SK-N-SH (cell line): ENCODE measurements around the gene ARHGEF7. TPM values are rescaled to one million over a fixed set of nuclear protein-coding genes. Genes with fewer than 3 reads are reported as not detected.
A peak's percentile ranks its signal among the peaks of the same experiment; 100 is the strongest.

Experiments
- CTCF ChIA-PET: fragments of 300-600, 350-600 bp; formaldehyde crosslinking; extraction: SDS; loops from one replicate; lab custom pipeline; 2021; lab: Yijun Ruan, JAX
- POLR2A ChIA-PET: fragments of 350-600 bp; sonication (Branson Sonifier 250); formaldehyde crosslinking; extraction: SDS; loops from one replicate; lab custom pipeline; 2020; ENCODE audit warnings: antibody characterized with exemption, inconsistent platforms; lab: Yijun Ruan, JAX
- DNase-seq: peaks from one replicate; pipeline ENCODE4 v3.0.0; 2012
- H2AFZ ChIP-seq: fragments of 200-600 bp; sonication (generic); 2 replicates; pipeline ENCODE4 v1.8.1; 2016; ENCODE audit warnings: antibody characterized with exemption, mild to moderate bottlenecking, low read depth
- H3F3A ChIP-seq: fragments of 200-600 bp; sonication (generic); replicated peaks from 2 replicates; pipeline ENCODE3; 2016; ENCODE audit warnings: antibody characterized with exemption, mild to moderate bottlenecking; ENCODE audit not compliant: insufficient read depth
- H3K27ac ChIP-seq, 2 experiments: fragments of 200-500 bp in 1 of 2; fragments of 200-600 bp in 1 of 2; sonication (Bioruptor generic) in 1 of 2; sonication (generic), shearing (Covaris generic) in 1 of 2; 2 replicates each; pipeline versions ENCODE4 v1.5.1 to v1.6.1; 2014 to 2016; ENCODE audit warnings: low read depth in 2 of 2, inconsistent platforms in 1 of 2, low read length in 1 of 2, mild to moderate bottlenecking in 1 of 2, mixed read lengths in 1 of 2
- H3K27me3 ChIP-seq: fragments of 200-600 bp; sonication (generic), shearing (Covaris generic); 2 replicates; pipeline ENCODE4 v1.6.1; 2016; ENCODE audit warnings: mixed run types; ENCODE audit not compliant: insufficient read depth
- H3K36me3 ChIP-seq, 2 experiments: fragments of 200-500 bp in 1 of 2; fragments of 200-600 bp in 1 of 2; sonication (Bioruptor generic) in 1 of 2; sonication (generic) in 1 of 2; replicated peaks in 1 of 2; 2 replicates each; pipeline versions ENCODE3 to v1.5.1; 2014 to 2016; ENCODE audit warnings: low read length in 1 of 2, mild to moderate bottlenecking in 1 of 2; ENCODE audit not compliant: insufficient read depth in 2 of 2, control insufficient read depth in 1 of 2
- H3K4me1 ChIP-seq, 2 experiments: fragments of 200-500 bp in 1 of 2; fragments of 200-600 bp in 1 of 2; sonication (Bioruptor generic) in 1 of 2; sonication (generic), shearing (Covaris generic) in 1 of 2; 2 replicates each; pipeline versions ENCODE4 v1.5.1 to v1.6.1; 2014 to 2016; ENCODE audit warnings: low read depth in 1 of 2, low read length in 1 of 2, mixed run types in 1 of 2; ENCODE audit not compliant: insufficient read depth in 2 of 2, control insufficient read depth in 1 of 2
- H3K4me2 ChIP-seq: fragments of 200-600 bp; sonication (generic), shearing (Covaris generic); 2 replicates; pipeline ENCODE4 v1.6.1; 2017; ENCODE audit warnings: mixed run types
- H3K4me3 ChIP-seq, 2 experiments: fragments of 200-500 bp in 1 of 2; fragments of 200-600 bp in 1 of 2; sonication (Bioruptor generic) in 1 of 2; sonication (generic), shearing (Covaris generic) in 1 of 2; 2 replicates each; pipeline versions ENCODE4 v1.5.1 to v1.8.1; 2014 to 2016; ENCODE audit warnings: low read depth in 2 of 2, inconsistent platforms in 1 of 2, low read length in 1 of 2, mild to moderate bottlenecking in 1 of 2, mixed read lengths in 1 of 2, moderate library complexity in 1 of 2
- H3K79me2 ChIP-seq: fragments of 200-600 bp; sonication (generic); 2 replicates; pipeline ENCODE4 v1.8.1; 2017; ENCODE audit warnings: mild to moderate bottlenecking; ENCODE audit not compliant: insufficient read depth
- H3K9ac ChIP-seq: fragments of 200-600 bp; sonication (generic); 2 replicates; pipeline ENCODE4 v1.6.1; 2017; ENCODE audit warnings: mixed run types
- H3K9me2 ChIP-seq: fragments of 200-600 bp; sonication (generic); 2 replicates; pipeline ENCODE4 v1.6.1; 2017; ENCODE audit warnings: mixed run types
- H3K9me3 ChIP-seq: fragments of 200-600 bp; sonication (generic); 2 replicates; pipeline ENCODE4 v1.6.1; 2017; ENCODE audit warnings: mixed run types, mild to moderate bottlenecking, moderate library complexity
- H4K20me1 ChIP-seq: fragments of 200-600 bp; sonication (generic); 2 replicates; pipeline ENCODE4 v1.6.1; 2017; ENCODE audit warnings: mild to moderate bottlenecking, mixed run types; ENCODE audit not compliant: insufficient read depth
- CTCF ChIP-seq: fragments of 200-600 bp; sonication (generic); IDR thresholded peaks from 2 replicates; pipeline ENCODE4 v1.6.1; 2017; ENCODE audit warnings: antibody characterized with exemption, mild to moderate bottlenecking, moderate library complexity
- ELF1 ChIP-seq: IDR thresholded peaks from 2 replicates; pipeline ENCODE4 v1.4.0; 2012
- EP300 ChIP-seq, 2 experiments: IDR thresholded peaks; 2 replicates each; pipeline versions ENCODE4 v1.4.0 to v1.6.1; 2012; ENCODE audit warnings: borderline replicate concordance in 1 of 2, low read depth in 1 of 2, low read length in 1 of 2
- EZH2phosphoT487 ChIP-seq: fragments of 200-600 bp; sonication (generic); IDR thresholded peaks from 2 replicates; pipeline ENCODE4 v1.6.1; 2017; ENCODE audit warnings: low read depth, mixed run types, mild to moderate bottlenecking, antibody characterized with exemption, moderate library complexity, borderline replicate concordance
- FOSL2 ChIP-seq: IDR thresholded peaks from 2 replicates; pipeline ENCODE4 v1.4.0; 2012; ENCODE audit warnings: low read depth, mild to moderate bottlenecking, moderate library complexity, borderline replicate concordance
- FOXJ3 ChIP-seq: sonication (generic); formaldehyde crosslinking; IDR thresholded peaks from 2 replicates; pipeline ENCODE4 v1.5.1; 2020; ENCODE audit warnings: mild to moderate bottlenecking, missing genetic modification reagents
- GATA2 ChIP-seq: sonication (generic); formaldehyde crosslinking; IDR thresholded peaks from 2 replicates; pipeline ENCODE4 v1.5.0; 2020; ENCODE audit warnings: mild to moderate bottlenecking, missing genetic modification reagents
- MXI1 ChIP-seq: IDR thresholded peaks from 2 replicates; pipeline ENCODE4 v1.6.1; 2012; ENCODE audit warnings: mild to moderate bottlenecking, low read depth, low read length, improper control_type of control experiment
- PBX3 ChIP-seq: IDR thresholded peaks from 2 replicates; pipeline ENCODE4; 2012
- RAD21 ChIP-seq: IDR thresholded peaks from 2 replicates; pipeline ENCODE4 v1.6.1; 2012; ENCODE audit warnings: mild to moderate bottlenecking, low read length
- RCOR1 ChIP-seq: fragments of 150-350 bp; IDR thresholded peaks from 2 replicates; pipeline ENCODE4 v1.6.1; 2017; ENCODE audit warnings: antibody characterized with exemption, low read length
- SIN3A ChIP-seq: IDR thresholded peaks from 2 replicates; pipeline ENCODE4 v1.6.1; 2012; ENCODE audit warnings: low read depth, mild to moderate bottlenecking, low read length, moderate library complexity, borderline replicate concordance
- TAF1 ChIP-seq: IDR thresholded peaks from 2 replicates; pipeline ENCODE4 v1.6.1; 2012; ENCODE audit warnings: low read depth, mild to moderate bottlenecking, low read length, moderate library complexity, borderline replicate concordance
- TCF12 ChIP-seq: IDR thresholded peaks from 2 replicates; pipeline ENCODE4 v1.4.0; 2012
- USF1 ChIP-seq: IDR thresholded peaks from 2 replicates; pipeline ENCODE4 v1.4.0; 2012; ENCODE audit warnings: low read depth, borderline replicate concordance
- YY1 ChIP-seq: IDR thresholded peaks from 2 replicates; pipeline ENCODE4 v1.4.0; 2012; ENCODE audit warnings: low read depth, mild to moderate bottlenecking
- WGBS: methylation state at CpG from one replicate; pipeline ENCODE4 v1.1.6; 2017; ENCODE audit warnings: low lambda C conversion rate; 5-methylcytosine and 5-hydroxymethylcytosine counted together
- polyA plus RNA-seq, 3 experiments: library from polyadenylated mRNA; depleted of rRNA; stranded (reverse); fragments of >200 nt; gene quantifications; 2 replicates each; pipeline ENCODE4 v1.2.3, GENCODE V29; 2012
- TF ChIP-seq, protein P1 (sequence below): IDR thresholded peaks from 2 replicates; pipeline ENCODE4 v1.4.0; 2012; ENCODE audit warnings: low read depth, borderline replicate concordance

Gene ARHGEF7
- polyA plus RNA-seq, 1 of the 3 experiments (the other 2 are of a cell fraction) = 21.6 TPM

GRCh38 chr13:111325941-111326620 is 211.0 kb downstream of the ARHGEF7 start:
- Histone ChIP-seq H3K27me3 (peaks cover 72% of the 10 kb centered on the region), H2AFZ (no peak overlapping the region), H4K20me1 (no peaks in the 10 kb centered on the region), H3K4me3 (no peak overlapping the region; a peak in 1 of 4 replicates), H3K9me2 (no peaks in the 10 kb centered on the region), H3K9ac (no peak overlapping the region), H3K27ac (no peak overlapping the region), H3K4me1 (peaks cover 0 to 23% of the 10 kb centered on the region in 2 experiments; a peak in 1 of 4 replicates), H3F3A (no peaks in the 10 kb centered on the region), H3K4me2 (no peak overlapping the region), H3K9me3 (no peaks in the 10 kb centered on the region), H3K79me2 (no peaks in the 10 kb centered on the region), H3K36me3 (no peaks in the 10 kb centered on the region)
- ChIA-PET CTCF (interaction anchor here (0.7 to 1.1 kb wide), 2 partner anchors 8 to 213 kb away, joined by 3 to 4 read pairs; no protein-coding TSS in a partner anchor), POLR2A (no interaction called here)
- no peak for TF ChIP-seq FOXJ3
- no peak for TF ChIP-seq TCF12
- TF ChIP-seq, protein P1, sequence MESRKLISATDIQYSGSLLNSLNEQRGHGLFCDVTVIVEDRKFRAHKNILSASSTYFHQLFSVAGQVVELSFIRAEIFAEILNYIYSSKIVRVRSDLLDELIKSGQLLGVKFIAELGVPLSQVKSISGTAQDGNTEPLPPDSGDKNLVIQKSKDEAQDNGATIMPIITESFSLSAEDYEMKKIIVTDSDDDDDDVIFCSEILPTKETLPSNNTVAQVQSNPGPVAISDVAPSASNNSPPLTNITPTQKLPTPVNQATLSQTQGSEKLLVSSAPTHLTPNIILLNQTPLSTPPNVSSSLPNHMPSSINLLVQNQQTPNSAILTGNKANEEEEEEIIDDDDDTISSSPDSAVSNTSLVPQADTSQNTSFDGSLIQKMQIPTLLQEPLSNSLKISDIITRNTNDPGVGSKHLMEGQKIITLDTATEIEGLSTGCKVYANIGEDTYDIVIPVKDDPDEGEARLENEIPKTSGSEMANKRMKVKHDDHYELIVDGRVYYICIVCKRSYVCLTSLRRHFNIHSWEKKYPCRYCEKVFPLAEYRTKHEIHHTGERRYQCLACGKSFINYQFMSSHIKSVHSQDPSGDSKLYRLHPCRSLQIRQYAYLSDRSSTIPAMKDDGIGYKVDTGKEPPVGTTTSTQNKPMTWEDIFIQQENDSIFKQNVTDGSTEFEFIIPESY = no peak
- TF ChIP-seq RAD21 = no peak
- no peak for TF ChIP-seq GATA2
- TF ChIP-seq EZH2phosphoT487 = no peak
- TF ChIP-seq SIN3A = no peak
- no peak for TF ChIP-seq ELF1
- 14% methylated on average over 33 of the region's 37 CpGs for WGBS
- DNase-seq = no peak

DNA sequence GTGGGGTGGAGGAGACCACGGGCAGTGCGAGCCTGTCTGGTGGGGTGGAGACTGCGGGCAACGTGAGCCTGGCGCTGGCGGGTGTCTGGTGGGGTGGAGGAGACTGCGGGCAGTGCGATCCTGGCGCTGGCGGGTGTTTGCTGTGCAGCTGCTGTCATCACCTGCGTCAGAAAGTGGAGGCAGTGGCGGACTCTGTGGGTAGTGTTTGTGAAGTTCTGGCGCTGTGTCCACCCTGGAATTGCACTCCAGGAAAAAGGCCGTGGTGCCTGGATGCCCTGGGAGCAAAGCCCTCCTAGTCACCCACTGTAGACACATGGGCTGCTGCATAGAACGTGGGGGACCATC is 211.5 kb downstream of the ARHGEF7 start:
- H3K27me3 ChIP-seq = peaks cover 72% of the 10 kb centered on the region
- WGBS = 4% methylated on average over 13 of the region's 15 CpGs
- POLR2A ChIA-PET = no interaction called here
- TF ChIP-seq RCOR1 = no peak
- TF ChIP-seq MXI1 = no peak
- TF ChIP-seq FOSL2 = no peak
- TF ChIP-seq EP300 (IDR thresholded peaks at IDR 0.05; ENCODE audit: borderline replicate concordance in 1 of 2, low read depth in 1 of 2, low read length in 1 of 2) = no peak
- no peak for TF ChIP-seq TAF1
- no peak for TF ChIP-seq GATA2
- no peak for TF ChIP-seq CTCF
- TF ChIP-seq FOXJ3 = no peak
- no peak for TF ChIP-seq SIN3A
- TF ChIP-seq YY1 = no peak
- no peak for TF ChIP-seq USF1
- no peak for TF ChIP-seq PBX3

More for the DNA sequence above, 211.5 kb downstream of the ARHGEF7 start:
- Histone ChIP-seq H3K27ac (no peak overlapping the region), H2AFZ (no peak overlapping the region), H3K9me2 (no peaks in the 10 kb centered on the region), H3K9ac (no peak overlapping the region), H3K4me2 (no peak overlapping the region), H3K4me3 (peak overlapping the region in 1 of 2 experiments; percentile 6; a peak in 1 of 4 replicates), H3K9me3 (no peaks in the 10 kb centered on the region), H3K4me1 (peaks cover 0 to 23% of the 10 kb centered on the region in 2 experiments; a peak in 1 of 4 replicates), H3F3A (no peaks in the 10 kb centered on the region), H3K36me3 (no peaks in the 10 kb centered on the region), H4K20me1 (no peaks in the 10 kb centered on the region), H3K79me2 (no peaks in the 10 kb centered on the region)
- CTCF ChIA-PET = interaction anchor here (1.1 kb wide), 1 partner anchor 8 kb away, joined by 4 read pairs; no protein-coding TSS in a partner anchor
- DNase-seq = no peak
